Activated T-helper 1 cell treated with anti-CD3 and anti-CD28 coated beads, Interleukin-2, amount 50 U/mL, for 16 hours (primary cell): ENCODE measurements around the gene SETD1B.

Experiments used
- DNase-seq, 2 donors: peaks; one replicate each; pipeline ENCODE4 v3.0.0-alpha.2; 2020; ENCODE audit warnings: low read depth in 1 of 2, low spot score in 1 of 2

Gene SETD1B

DNA sequence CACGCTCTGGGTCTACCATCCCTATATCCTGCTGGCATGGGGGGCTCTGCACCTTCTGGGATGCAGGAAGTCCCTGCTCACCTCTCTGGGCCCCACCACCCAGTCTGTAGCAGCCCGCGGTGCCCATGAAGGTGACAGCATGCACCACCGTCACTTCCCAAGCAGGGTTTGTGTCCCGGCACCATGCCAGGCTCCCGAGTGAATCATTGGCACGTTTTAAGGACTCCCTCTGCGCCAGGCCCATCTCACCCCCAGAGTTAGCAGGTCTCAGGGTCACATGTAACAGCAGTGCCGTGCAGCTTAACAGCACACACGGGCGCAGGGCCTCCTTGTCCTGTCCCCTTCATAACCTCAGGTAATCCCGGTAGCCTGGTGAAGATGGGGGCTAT lies 19.9 kb downstream of the SETD1B start:
- DNase-seq: no peak

DNA sequence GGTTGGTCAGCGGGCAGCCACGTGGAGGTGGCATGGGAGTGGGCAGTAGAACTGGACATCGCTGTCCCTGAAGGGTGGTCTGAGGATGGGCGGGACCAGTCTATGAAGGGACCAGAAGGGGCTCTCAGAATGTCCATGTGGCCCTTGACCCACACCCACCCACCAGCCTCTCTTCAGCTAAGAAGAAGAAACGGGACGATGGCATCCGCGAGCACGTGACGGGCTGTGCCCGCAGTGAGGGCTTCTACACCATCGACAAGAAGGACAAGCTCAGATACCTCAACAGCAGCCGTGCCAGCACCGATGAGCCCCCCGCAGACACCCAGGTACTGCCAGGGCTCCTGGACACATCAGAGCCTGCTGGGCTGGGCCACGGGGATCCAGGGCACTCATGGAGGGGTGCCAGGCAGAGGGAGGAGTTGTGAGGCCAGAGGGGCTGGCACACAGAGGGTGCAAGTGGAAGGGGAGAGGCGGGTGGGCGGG lies 21.3 kb downstream of the SETD1B start:
- DNase-seq: no peak

DNA sequence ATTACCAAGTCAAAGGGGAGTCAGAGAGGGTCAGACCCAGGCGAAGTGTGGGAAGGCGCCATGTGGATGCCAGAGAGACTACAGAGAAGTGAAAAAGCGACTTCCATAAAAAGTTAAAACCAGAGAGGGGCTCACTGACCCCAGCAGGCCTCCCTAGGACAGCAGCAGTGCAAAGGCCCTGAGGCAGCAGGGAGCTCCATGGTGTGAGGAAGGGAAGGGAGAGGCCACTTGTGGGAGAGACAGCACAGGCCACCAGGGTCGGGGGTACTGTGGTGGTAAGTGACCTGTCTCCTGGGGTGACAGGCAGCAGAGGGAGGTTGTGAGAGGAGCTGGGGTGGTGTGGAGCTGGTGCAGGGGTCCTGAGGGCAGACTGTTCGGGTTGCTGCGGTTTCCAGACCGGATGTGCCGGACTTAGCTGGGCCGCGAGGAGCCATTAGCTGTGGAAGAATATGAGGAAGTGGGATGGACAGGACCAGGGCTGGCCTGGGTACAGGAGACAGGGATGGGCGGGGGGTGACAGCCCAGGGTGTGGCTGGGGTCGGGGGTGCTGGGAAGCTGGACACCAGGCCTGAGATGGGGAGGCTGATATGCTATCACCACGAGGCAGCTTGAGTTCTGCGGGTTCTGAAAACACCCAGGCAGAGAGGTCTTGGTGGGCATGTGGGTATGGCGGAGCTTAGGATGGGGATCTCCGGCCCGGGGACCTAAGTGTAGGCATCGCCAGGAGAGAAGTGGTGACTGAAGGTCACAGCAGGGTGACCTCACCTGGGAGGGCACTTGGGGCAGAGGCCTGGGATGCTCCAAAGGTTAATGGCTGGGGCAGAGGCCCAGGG lies 22.7 kb downstream of the SETD1B start:
- no peak for DNase-seq

GRCh38 chr12:121827351-121828099 lies 23.7 kb downstream of the SETD1B start:
- DNase-seq: no peak

DNA sequence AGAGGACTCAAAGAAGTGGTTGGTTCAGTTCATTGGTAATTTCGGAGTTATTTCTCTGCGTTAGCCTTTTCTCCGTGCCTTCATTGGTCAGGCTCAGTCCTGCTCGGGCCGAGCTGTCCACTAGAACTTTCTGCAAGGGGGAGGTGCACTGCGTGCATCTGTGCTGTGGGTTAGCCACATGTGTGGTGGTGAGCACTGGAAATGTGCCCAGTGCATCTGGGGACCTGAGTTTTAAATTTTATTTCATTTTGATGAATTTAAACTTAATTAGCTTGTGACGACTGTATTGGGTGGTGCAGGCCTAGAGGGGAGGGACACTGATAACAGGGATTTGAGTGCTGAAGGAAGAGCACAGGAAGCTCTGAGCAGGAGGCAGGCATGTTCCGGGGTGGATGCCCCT lies 24.5 kb downstream of the SETD1B start:
- DNase-seq: no peak

DNA sequence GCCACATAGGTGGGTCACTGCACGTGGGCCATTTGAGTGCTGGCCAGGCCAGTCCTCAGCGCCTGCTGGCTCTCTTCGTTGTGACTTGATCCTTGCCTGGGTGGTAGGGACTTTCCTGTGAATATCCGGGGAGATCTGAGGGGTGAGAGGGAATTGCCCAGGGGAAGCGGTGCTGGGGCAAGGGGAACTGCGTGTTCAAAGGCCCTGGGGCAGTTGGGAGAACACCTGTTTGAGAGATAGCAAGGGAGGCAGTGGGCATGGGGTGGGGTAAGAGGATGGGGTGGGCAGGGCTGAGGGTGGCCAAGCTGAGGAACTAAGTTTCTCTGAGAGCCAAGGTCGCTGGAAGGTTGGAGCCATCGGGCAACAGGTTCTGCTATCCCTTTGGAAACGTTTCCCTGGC lies 25.0 kb downstream of the SETD1B start:
- DNase-seq: no peak

GRCh38 chr12:121829250-121829918 lies 25.6 kb downstream of the SETD1B start:
- DNase-seq: no peak

DNA sequence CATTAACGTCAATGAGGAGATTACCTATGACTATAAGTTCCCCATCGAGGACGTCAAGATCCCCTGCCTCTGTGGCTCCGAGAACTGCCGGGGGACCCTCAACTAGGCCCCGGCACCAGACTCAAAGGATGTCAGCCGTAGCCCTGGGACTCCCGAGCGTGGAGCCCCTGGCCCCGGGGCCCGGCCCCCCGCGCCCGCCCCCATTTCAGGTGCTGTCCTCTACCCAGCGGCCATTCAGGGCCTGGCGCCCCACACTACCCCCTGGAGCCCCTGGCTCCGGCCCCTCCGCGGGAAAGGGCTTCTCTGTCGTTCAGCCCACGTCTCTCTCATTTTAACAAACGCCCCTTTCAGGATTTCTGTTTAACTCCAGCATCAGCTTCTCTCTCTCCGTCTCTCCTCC lies 26.3 kb downstream of the SETD1B start:
- no peak for DNase-seq

DNA sequence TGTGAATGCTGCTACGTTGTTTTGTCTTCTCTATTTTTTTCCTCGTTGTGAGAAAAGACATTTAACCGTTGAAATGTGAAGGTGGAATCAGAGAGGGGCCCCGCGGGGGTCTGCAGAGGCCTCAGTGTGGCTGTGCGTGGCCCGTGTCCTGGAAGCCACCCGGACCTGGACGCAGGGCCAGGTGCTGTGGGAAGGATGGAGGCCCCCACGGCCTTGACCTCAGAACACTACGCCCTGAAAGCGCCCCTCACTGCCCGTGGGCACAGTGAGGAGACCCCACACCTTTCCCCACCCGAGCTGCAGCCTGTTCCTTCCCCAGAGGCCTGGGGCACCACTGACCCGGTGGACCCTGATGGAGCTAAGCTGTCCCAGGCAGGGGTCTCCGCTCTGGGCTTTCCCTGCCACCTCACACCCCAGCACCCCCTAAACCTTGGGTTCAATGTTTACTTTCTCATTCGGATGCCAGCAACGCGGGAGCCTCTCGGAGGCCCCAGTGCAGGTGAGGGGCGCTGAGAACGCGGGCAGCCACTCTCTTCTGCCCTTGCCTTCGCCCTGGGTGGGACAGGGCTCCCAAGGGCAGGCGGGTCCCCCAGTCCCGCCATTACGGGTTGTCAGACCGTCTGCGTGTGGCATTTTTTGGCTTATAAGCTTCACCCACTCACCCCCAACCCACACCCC lies 26.9 kb downstream of the SETD1B start:
- no peak for DNase-seq

- no peak for DNase-seq
Observed at GRCh38 chr12:121831571-121832245, 27.9 kb downstream of the SETD1B start.

GRCh38 chr12:121837680-121838079 lies 33.9 kb downstream of the SETD1B start:
- no peak for DNase-seq

DNA sequence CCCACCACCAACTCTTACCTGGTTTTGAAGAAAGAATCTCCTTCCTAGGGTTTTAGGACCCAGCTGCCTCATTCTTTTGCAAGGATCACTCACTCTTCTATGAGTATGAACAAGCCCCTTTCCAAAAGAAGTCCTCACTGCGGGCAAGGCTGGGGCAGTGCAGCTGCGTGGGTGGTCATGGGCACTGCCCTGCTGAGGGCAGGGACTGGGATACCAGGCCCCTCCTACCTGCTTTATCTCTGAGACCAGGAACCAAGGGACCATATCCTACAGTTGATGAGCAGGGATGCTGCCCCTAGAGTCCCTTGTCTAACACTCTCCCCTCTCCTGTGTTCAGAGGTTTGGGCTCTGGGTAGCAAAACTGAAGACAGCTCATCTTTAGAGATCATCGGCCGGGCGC lies 34.3 kb downstream of the SETD1B start:
- no peak for DNase-seq

DNA sequence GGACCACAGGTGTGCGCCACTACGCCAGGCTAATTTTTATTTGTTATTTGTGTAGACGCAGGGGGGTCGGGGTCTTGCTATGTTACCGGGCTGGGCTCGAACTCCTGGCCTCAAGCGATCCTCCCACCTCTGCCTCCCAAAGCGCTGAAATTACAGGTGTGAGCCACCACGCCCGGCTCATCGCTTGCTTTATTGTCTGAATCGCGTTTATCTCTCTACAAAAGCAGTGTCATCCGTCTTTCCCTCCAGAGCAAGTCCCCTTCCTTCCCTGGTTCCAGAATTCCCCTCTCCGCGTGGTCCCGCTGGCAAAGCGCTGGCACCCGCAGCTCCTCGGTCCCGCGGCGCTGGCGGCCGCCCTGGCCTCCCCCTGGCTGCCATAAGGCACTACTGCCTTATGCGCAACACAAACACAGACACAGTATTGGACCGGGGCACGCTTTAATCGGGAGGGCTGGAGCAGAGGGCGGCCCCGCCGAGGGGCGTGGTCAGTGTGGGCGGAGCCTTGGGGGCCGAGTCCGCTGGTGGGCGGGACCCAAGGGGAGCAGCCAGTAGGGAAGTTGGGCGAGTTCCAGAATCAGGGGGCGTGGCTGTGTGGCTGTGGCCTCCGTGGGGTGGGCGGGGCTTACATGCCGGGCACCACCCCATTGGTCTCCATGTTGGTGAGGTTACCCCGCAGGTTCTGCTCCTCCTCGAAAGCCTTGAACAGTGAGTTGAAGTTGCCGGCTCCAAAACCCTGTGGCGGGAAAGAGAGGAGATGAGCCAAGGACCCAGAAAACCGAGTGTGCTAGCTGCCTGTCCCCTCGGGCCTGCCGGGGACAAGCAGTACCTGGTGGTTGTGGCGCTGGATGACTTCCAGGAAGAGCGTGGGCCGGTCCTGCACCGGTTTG lies 35.5 kb downstream of the SETD1B start:
- peak; percentile 99 to 100 for DNase-seq

GRCh38 chr12:121839993-121840761 lies 36.4 kb downstream of the SETD1B start:
- no peak for DNase-seq

DNA sequence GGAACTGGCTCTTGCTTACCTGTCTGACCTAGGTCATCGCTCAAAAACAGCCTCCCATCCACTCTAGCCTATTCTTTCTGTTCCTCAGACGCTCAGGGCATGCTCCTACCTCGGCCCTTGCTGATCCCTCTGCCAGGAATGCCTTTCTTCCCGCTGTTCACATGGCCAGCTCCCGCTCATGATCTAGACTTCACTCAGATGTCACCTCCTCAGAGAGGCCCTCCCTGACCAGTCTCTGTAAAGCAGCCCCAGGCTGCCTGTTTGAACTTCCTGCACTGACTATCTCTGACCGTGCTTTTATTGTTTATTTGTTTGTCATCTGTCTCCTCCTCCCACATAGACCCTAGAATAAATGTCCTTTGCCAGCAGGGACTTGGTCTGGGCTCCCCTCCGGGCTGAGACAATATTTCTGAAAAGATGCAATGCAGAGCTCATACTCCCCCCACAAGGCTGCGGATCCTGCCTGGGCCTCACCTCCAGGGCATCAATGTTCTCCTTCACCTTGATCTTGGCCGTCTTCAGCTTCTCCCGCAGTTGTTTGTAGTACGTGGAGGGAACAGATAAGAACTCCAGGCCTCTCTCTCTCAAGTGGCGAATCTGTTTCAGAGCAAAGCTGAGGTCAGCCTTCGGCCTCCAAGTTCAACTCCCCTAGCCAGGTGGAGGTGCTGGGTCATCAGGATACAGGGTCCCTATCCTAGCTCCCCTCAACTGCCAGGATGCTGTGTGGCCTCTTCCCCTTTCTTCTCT lies 39.6 kb downstream of the SETD1B start:
- DNase-seq: no peak

DNA sequence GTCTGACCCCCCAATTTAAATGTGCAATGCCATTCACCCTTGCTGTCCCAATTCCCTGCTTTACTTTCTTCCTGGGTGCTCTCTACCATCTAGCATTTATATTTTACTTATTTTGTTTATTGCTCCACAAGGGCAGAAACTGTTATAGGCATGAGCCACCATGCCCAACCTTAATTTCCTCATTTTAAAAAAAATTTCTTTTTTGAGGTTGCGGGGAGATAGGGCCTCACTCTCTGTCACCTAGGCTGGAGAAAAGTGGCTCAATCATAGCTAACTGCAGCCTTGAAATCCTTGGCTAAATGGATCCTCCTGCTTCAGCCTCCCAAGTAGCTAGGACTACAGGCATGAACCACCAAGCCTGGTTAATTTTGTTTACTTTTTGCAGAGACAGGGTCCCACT lies 41.9 kb downstream of the SETD1B start:
- DNase-seq: no peak

DNA sequence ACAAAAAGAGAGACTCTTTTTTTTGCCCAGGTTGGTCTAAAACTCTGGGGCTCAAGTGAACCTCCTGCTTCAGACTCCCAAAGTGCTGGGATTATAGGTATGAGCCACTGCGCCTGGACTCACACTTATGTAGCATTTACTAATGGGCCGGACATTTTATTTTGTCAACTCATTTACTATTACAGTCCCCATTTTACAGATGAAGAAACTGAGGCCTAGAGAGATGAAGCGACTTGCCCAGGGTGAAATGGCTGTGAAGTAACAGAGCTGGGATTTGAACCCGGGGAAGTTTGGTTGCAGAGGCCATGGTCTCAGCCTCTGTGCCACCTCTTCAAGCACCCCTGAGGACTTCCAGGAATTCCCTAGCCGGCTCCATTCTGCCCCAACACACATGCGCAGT lies 45.4 kb downstream of the SETD1B start:
- no peak for DNase-seq

GRCh38 chr12:121849665-121850064 lies 45.9 kb downstream of the SETD1B start:
- no peak for DNase-seq
